OCI-LY1 (cell line): ENCODE results near the gene PCSK5.

ENCODE experiments used
- CTCF ChIP-seq: fragments of 200-600 bp; sonication (generic), shearing (Covaris generic); IDR thresholded peaks from 2 replicates; pipeline ENCODE4 v1.5.1; 2017; ENCODE audit warnings: mild to moderate bottlenecking, antibody characterized with exemption, low read length, moderate library complexity, mixed read lengths
- EZH2 ChIP-seq: fragments of 200-600 bp; sonication (generic), shearing (Covaris generic); IDR thresholded peaks from 2 replicates; pipeline ENCODE4 v1.8.0; 2017; ENCODE audit warnings: borderline replicate concordance, mixed run types, mild to moderate bottlenecking, antibody characterized with exemption, low read length, moderate library complexity, mixed read lengths

- TF ChIP-seq CTCF = no peak
- TF ChIP-seq EZH2 = no peak
Measured at GRCh38 chr9:76354221-76354620, 463.7 kb downstream of the PCSK5 start.
